B cell (primary cell): ENCODE data around the gene UBAC2. TPM values are rescaled to one million over a fixed set of nuclear protein-coding genes. Genes with fewer than 3 reads are reported as not detected.

Experiments
- ATAC-seq: fragments of 200-7000 bp; cut with Tn5 transposase; one replicate; pipeline ENCODE4 v1.10.0; 2021; ENCODE audit warnings: low read depth, mild to moderate bottlenecking, moderate number of reproducible peaks, moderate library complexity
- CTCF ChIA-PET: fragments of 350-600 bp; sonication (Branson Sonifier 250); formaldehyde crosslinking; loops from one replicate; lab custom pipeline; 2021; ENCODE audit warnings: antibody characterized with exemption, inconsistent platforms; lab: Charles Lee
- POLR2A ChIA-PET: fragments of 350-600 bp; sonication (Branson Sonifier 250); formaldehyde crosslinking; loops from one replicate; lab custom pipeline; 2021; ENCODE audit warnings: antibody characterized with exemption; lab: Charles Lee
- DNase-seq: peaks from one replicate; pipeline ENCODE4 v3.0.0; 2013
- H2AFZ ChIP-seq: 2 replicates; pipeline ENCODE4 v1.6.1; 2012; ENCODE audit warnings: mild to moderate bottlenecking, low read depth, low read length; ENCODE audit not compliant: insufficient read depth, poor library complexity, severe bottlenecking
- H3K27ac ChIP-seq, 2 donors: 1 replicate in 1 of 2; 2 replicates in 1 of 2; pipeline ENCODE4 v1.5.1; 2012 to 2013; ENCODE audit warnings: low read length in 2 of 2, mild to moderate bottlenecking in 2 of 2, moderate library complexity in 1 of 2
- H3K27me3 ChIP-seq, 4 experiments: fragments of 200-600 bp in 1 of 4; sonication (generic) in 1 of 4; replicated peaks in 1 of 4; 1 replicate in 2 of 4; 2 replicates in 2 of 4; pipeline versions ENCODE4 v1.6.1 to v1.7.0; 2013 to 2016; ENCODE audit warnings: low read length in 3 of 4, mild to moderate bottlenecking in 2 of 4, mixed read lengths in 1 of 4, moderate library complexity in 1 of 4; ENCODE audit not compliant: insufficient read depth in 4 of 4, control insufficient read depth in 3 of 4; ENCODE audit errors: control extremely low read depth in 1 of 4
- H3K36me3 ChIP-seq, 2 experiments: replicated peaks in 1 of 2; 1 replicate in 1 of 2; 2 replicates in 1 of 2; pipeline versions ENCODE4 v1.6.1 to v1.7.1; 2013; ENCODE audit warnings: low read length in 1 of 2; ENCODE audit not compliant: insufficient read depth in 2 of 2, control insufficient read depth in 1 of 2; ENCODE audit errors: control extremely low read depth in 1 of 2, extremely low read depth in 1 of 2
- H3K4me1 ChIP-seq, 2 donors: fragments of 200-600 bp in 1 of 2; sonication (generic) in 1 of 2; 1 replicate in 1 of 2; 2 replicates in 1 of 2; pipeline versions ENCODE4 v1.5.1 to v1.6.1; 2013 to 2017; ENCODE audit warnings: low read length in 2 of 2; ENCODE audit not compliant: control insufficient read depth in 2 of 2, insufficient read depth in 2 of 2
- H3K4me2 ChIP-seq: replicated peaks from 2 replicates; pipeline ENCODE3; 2012; ENCODE audit warnings: mild to moderate bottlenecking, low read depth, low read length; ENCODE audit not compliant: poor library complexity, severe bottlenecking
- H3K4me3 ChIP-seq, 5 experiments: fragments of 200-600 bp in 1 of 5; sonication (generic) in 1 of 5; 1 replicate in 3 of 5; 2 replicates in 2 of 5; pipeline versions ENCODE4 v1.5.1 to v1.7.0; 2011 to 2016; ENCODE audit warnings: low read length in 4 of 5, mild to moderate bottlenecking in 4 of 5, low read depth in 2 of 5, control low read depth in 1 of 5, moderate library complexity in 1 of 5; ENCODE audit not compliant: insufficient read depth in 1 of 5; ENCODE audit errors: control extremely low read depth in 1 of 5, extremely low read depth in 1 of 5
- H3K79me2 ChIP-seq: fragments of 200-600 bp; sonication (generic); one replicate; pipeline ENCODE4 v1.6.0; 2016; ENCODE audit warnings: low read length; ENCODE audit not compliant: control insufficient read depth, insufficient read depth
- H3K9ac ChIP-seq: fragments of 200-600 bp; sonication (generic); 2 replicates; pipeline ENCODE4 v1.6.1; 2017; ENCODE audit warnings: mild to moderate bottlenecking, low read length, moderate library complexity
- H3K9me3 ChIP-seq, 3 donors: one replicate each; pipeline versions ENCODE4 v1.6.1 to v1.7.1; 2013; ENCODE audit warnings: low read length in 2 of 3; ENCODE audit not compliant: control insufficient read depth in 2 of 3, insufficient read depth in 1 of 3; ENCODE audit errors: control extremely low read depth in 1 of 3
- H4K20me1 ChIP-seq: 2 replicates; pipeline ENCODE4 v1.6.0; 2012; ENCODE audit warnings: mild to moderate bottlenecking, low read length; ENCODE audit not compliant: insufficient read depth, control insufficient read depth, poor library complexity, severe bottlenecking
- H3K27ac Mint-ChIP-seq: one replicate; pipeline ENCODE4 v1.8.0; 2021; ENCODE audit warnings: mixed read lengths
- H3K27me3 Mint-ChIP-seq: one replicate; pipeline ENCODE4 v1.8.0; 2021; ENCODE audit warnings: mixed read lengths
- H3K4me1 Mint-ChIP-seq: one replicate; pipeline ENCODE4 v1.8.0; 2021; ENCODE audit warnings: mixed read lengths
- H3K4me3 Mint-ChIP-seq: one replicate; pipeline ENCODE4 v1.8.0; 2021; ENCODE audit warnings: mixed read lengths
- H3K9me3 Mint-ChIP-seq: one replicate; pipeline ENCODE4 v1.8.0; 2022; ENCODE audit warnings: mixed read lengths; ENCODE audit not compliant: insufficient read depth
- CTCF ChIP-seq: fragments of 200-600 bp; IDR thresholded peaks from one replicate; pipeline ENCODE4 v1.8.0; 2022; ENCODE audit warnings: antibody characterized with exemption, mild to moderate bottlenecking
- EZH2 ChIP-seq: IDR thresholded peaks from 2 replicates; pipeline ENCODE4 v1.6.1; 2012; ENCODE audit warnings: borderline replicate concordance, low read depth, mild to moderate bottlenecking, moderate library complexity, low read length; ENCODE audit not compliant: insufficient read depth, poor library complexity, severe bottlenecking
- WGBS: methylation state at CpG from one replicate; pipeline ENCODE4 v1.1.5; 2013; ENCODE audit warnings: missing lambda C conversion rate; ENCODE audit not compliant: insufficient coverage; 5-methylcytosine and 5-hydroxymethylcytosine counted together
- intact Hi-C: fragments of 100-400 bp; cut with micrococcal nuclease; formaldehyde crosslinking; loops from one replicate; pipeline ENCODE4 v1.10.0; 2022
- polyA plus RNA-seq: library from polyadenylated mRNA; depleted of rRNA; stranded (reverse); fragments of >200 nt; gene quantifications from 2 replicates; pipeline ENCODE4 v1.2.3, GENCODE V29; 2012
- total RNA-seq, 2 donors: library from RNA; stranded (reverse); fragments of 120-200 nt in 1 of 2; gene quantifications; 1 replicate in 1 of 2; 2 replicates in 1 of 2; pipeline versions ENCODE4 v1.2.3 to v1.2.4, GENCODE V29; 2013 to 2022

UBAC2 gene
- total and polyA plus RNA-seq, 2 donors (not counting 1 experiment from before 2014, with no cell fraction given): 56.3 to 60.8 TPM

- Mint-ChIP-seq H3K4me3 (no peak overlapping the region), H3K27me3 (no peaks in the 10 kb centered on the region), H3K4me1 (peaks cover 45% of the 10 kb centered on the region), H3K27ac (no peak overlapping the region), H3K9me3 (no peaks in the 10 kb centered on the region)
- Histone ChIP-seq H3K79me2 (peaks cover 32% of the 10 kb centered on the region), H3K4me3 (no peak overlapping the region), H3K9ac (no peak overlapping the region), H3K4me1 (peaks cover 14 to 27% of the 10 kb centered on the region in 2 donors), H3K4me2 (no peak overlapping the region), H3K27ac (no peak overlapping the region), H2AFZ (no peak overlapping the region), H4K20me1 (no peaks in the 10 kb centered on the region), H3K36me3 (peaks cover 6 to 66% of the 10 kb centered on the region in 2 experiments), H3K27me3 (no peaks in the 10 kb centered on the region), H3K9me3 (no peaks in the 10 kb centered on the region)
- 98% methylated on average over 10 of the region's 10 CpGs for WGBS
- TF ChIP-seq EZH2 (no peak), CTCF (no peak)
- intact Hi-C loops: no loop called here
- no peak for ATAC-seq
- CTCF ChIA-PET: interaction anchor here (1.0 to 2.2 kb wide), 3 partner anchors 45 to 166 kb away, joined by 3 to 10 read pairs (median 6); no protein-coding TSS in a partner anchor
- POLR2A ChIA-PET: interaction anchor here (1.3 kb wide), 1 partner anchor 14 kb away, joined by 4 read pairs; no protein-coding TSS in a partner anchor
- DNase-seq: no peak
These were observed 142.2 kb downstream of the UBAC2 start for GRCh38 chr13:99342723-99343315.

GRCh38 chr13:99344610-99345208 is 144.1 kb downstream of the UBAC2 start:
- Histone ChIP-seq H3K4me3 (no peak overlapping the region), H3K27me3 (no peaks in the 10 kb centered on the region), H3K9me3 (no peaks in the 10 kb centered on the region), H4K20me1 (no peaks in the 10 kb centered on the region), H3K79me2 (peaks cover 40% of the 10 kb centered on the region), H3K36me3 (peaks cover 6 to 71% of the 10 kb centered on the region in 2 experiments), H3K9ac (no peak overlapping the region), H2AFZ (no peak overlapping the region), H3K4me1 (peaks cover 19 to 32% of the 10 kb centered on the region in 2 donors), H3K4me2 (no peak overlapping the region), H3K27ac (no peak overlapping the region)
- H3K27me3 Mint-ChIP-seq: no peaks in the 10 kb centered on the region
- WGBS: 97% methylated on average over 6 of the region's 6 CpGs
- intact Hi-C loops: no loop called here
- peak overlapping the region; percentile 74 for H3K27ac Mint-ChIP-seq
- DNase-seq (no peak), ATAC-seq (no peak)
- TF ChIP-seq EZH2 (no peak), CTCF (no peak)
- ChIA-PET CTCF (interaction anchor here (0.7 to 1.9 kb wide), 5 partner anchors 9 to 92 kb away, joined by 3 to 6 read pairs (median 4); no protein-coding TSS in a partner anchor), POLR2A (no interaction called here)
- peaks cover 48% of the 10 kb centered on the region for H3K4me1 Mint-ChIP-seq
- no peaks in the 10 kb centered on the region for H3K9me3 Mint-ChIP-seq
- no peak overlapping the region for H3K4me3 Mint-ChIP-seq
